GM10266 (cell line): ENCODE measurements around the gene ZNF804A.
A peak's percentile ranks its signal among the peaks of the same experiment; 100 is the strongest.

Experiments used
- DNase-seq: peaks from one replicate; pipeline ENCODE4 v3.0.0; 2012; ENCODE audit errors: extremely low spot score
- CTCF ChIP-seq: IDR thresholded peaks from 2 replicates; pipeline ENCODE4 v1.5.1; 2012; ENCODE audit warnings: mild to moderate bottlenecking, low read depth; ENCODE audit not compliant: control insufficient read depth, insufficient read depth; ENCODE audit errors: missing control alignments

ZNF804A gene

GRCh38 chr2:184602734-184603133 lies 4.4 kb downstream of the ZNF804A start:
- DNase-seq: no peak
- no peak for TF ChIP-seq CTCF

- TF ChIP-seq CTCF: no peak
- DNase-seq: no peak
Measured at GRCh38 chr2:184610891-184611290, 12.6 kb downstream of the ZNF804A start.

GRCh38 chr2:184611361-184612085 lies 13.2 kb downstream of the ZNF804A start:
- TF ChIP-seq CTCF: peak; percentile 35
- peak; percentile 9 for DNase-seq

GRCh38 chr2:184620367-184620766 lies 22.0 kb downstream of the ZNF804A start:
- TF ChIP-seq CTCF: no peak
- DNase-seq: no peak

GRCh38 chr2:184624311-184624710 lies 26.0 kb downstream of the ZNF804A start:
- DNase-seq: no peak
- TF ChIP-seq CTCF: no peak

- no peak for TF ChIP-seq CTCF
- no peak for DNase-seq
Measured at GRCh38 chr2:184628051-184628450, 29.7 kb downstream of the ZNF804A start.

- no peak for DNase-seq
- TF ChIP-seq CTCF: no peak
Measured at GRCh38 chr2:184633726-184634125, 35.4 kb downstream of the ZNF804A start.
